Neutrophil (primary cell): ENCODE data around the gene BLVRB.

Experiments
- H3K27ac ChIP-seq: fragments of 200-600 bp; sonication (generic); 2 replicates; pipeline ENCODE4 v1.5.1; 2016; ENCODE audit warnings: mild to moderate bottlenecking, moderate library complexity
- H3K27me3 ChIP-seq: fragments of 200-600 bp; sonication (generic); 2 replicates; pipeline ENCODE4 v1.6.0; 2016; ENCODE audit warnings: mild to moderate bottlenecking
- H3K36me3 ChIP-seq: fragments of 200-600 bp; sonication (generic); 2 replicates; pipeline ENCODE4 v1.5.1; 2017
- H3K4me1 ChIP-seq, 2 experiments: fragments of 200-600 bp in 1 of 2; sonication (generic) in 1 of 2; 1 replicate in 1 of 2; 2 replicates in 1 of 2; pipeline versions ENCODE4 v1.5.1 to v1.6.1; 2013 to 2016; ENCODE audit warnings: low read depth in 1 of 2, low read length in 1 of 2, mild to moderate bottlenecking in 1 of 2, moderate library complexity in 1 of 2; ENCODE audit not compliant: control insufficient read depth in 1 of 2, insufficient read depth in 1 of 2
- H3K4me3 ChIP-seq, 2 experiments: fragments of 200-600 bp in 1 of 2; sonication (generic) in 1 of 2; 1 replicate in 1 of 2; 2 replicates in 1 of 2; pipeline ENCODE4 v1.5.1; 2013 to 2016; ENCODE audit warnings: low read depth in 1 of 2, low read length in 1 of 2, mild to moderate bottlenecking in 1 of 2, moderate library complexity in 1 of 2
- H3K9me3 ChIP-seq: fragments of 200-600 bp; sonication (generic); 2 replicates; pipeline ENCODE4 v1.5.1; 2016
- TF ChIP-seq, protein P1 (sequence below): fragments of 200-600 bp; sonication (generic); IDR thresholded peaks from 2 replicates; pipeline ENCODE4 v1.5.1; 2016; ENCODE audit warnings: antibody characterized with exemption

BLVRB gene

DNA sequence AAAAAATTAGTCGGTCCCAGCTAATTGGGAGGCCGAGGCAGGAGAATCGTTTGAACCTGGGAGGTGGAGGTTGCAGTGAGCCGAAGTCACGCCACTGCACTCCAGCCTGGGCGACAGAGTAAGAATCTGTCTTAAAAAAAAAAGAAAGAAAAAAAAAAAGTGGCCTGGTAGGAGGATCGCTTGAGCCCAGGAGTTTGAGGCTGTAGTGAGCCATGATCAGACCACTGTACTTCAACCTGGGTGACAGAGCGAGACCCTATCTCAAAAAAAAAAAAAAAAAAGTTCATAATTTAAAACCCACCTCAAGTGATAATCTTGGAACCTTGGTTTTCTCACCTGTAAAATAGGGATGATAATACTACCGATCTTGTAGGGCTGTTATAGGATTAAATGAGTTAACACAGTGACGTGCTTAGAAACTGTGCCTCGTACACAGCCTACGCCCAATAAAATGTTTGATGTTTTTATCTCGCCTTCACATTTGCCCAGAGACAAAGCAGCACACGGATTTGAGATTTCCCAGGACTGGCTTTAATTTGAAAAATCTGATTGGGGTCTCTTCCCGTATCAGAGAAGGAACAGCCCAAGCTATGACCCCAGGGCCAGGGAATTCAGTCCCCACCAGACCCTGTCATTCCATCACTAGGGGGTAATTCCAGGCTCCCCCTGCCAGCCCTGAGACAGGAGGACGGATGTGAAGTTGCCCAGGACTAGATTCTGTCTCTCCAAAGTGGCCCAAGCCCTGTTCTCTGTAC is 43.4 kb downstream of the BLVRB start:
- peaks cover 36 to 42% of the 10 kb centered on the region in 2 experiments for H3K4me1 ChIP-seq

DNA sequence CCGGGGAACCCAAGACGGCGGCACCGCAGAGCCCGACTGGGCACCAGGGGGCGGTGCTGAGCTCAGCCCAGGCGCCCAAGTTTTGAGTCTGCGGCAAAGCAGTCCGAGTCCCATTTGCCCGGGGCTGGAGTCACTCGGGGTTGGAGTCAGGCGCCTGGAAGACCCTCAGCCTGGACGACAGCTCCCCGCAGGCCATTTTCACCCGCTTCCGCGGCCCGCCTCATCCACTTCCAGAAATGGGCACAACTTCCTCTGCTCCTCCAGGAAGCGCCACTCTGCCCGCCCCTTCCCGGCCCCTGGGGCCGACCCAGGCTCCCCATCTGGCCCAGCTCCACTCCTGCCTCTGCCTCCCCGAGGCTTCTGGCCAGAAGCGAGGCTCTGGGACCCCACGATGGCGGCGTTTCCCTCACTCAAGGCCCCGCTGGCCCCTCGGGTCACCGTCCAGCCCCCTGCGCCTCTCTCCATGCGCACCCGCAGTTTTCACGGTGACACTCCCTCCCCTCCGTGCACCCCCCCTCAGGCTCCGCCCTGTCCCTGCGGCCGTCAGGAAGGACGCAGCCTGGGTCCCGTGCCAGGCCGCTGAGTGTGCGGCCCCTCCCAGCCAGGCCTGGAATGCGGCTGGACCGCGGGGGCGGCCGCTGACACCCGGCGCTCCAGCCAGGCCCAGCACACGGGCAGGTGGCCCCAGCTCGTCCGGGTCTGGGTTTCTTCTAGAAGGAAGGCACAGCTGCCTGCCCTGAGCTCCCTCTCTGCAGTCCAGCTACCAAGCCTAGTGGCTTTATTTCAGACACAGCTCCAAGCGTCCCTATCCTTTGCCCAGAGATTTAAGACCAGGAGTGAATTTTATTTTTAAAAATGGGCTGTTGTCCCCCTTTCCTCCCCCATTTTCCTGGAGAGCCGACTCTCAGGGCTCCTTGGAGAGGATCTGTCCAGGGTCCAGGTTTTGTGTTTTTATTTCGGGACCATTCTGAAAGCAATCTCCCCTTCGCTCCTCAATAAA is 44.5 kb downstream of the BLVRB start:
- no peaks in the 10 kb centered on the region for H3K27me3 ChIP-seq
- H3K36me3 ChIP-seq, result peaks cover 10% of the 10 kb centered on the region
- peak overlapping the region; percentile 92 for H3K27ac ChIP-seq
- H3K9me3 ChIP-seq, result no peaks in the 10 kb centered on the region
- TF ChIP-seq, protein P1, sequence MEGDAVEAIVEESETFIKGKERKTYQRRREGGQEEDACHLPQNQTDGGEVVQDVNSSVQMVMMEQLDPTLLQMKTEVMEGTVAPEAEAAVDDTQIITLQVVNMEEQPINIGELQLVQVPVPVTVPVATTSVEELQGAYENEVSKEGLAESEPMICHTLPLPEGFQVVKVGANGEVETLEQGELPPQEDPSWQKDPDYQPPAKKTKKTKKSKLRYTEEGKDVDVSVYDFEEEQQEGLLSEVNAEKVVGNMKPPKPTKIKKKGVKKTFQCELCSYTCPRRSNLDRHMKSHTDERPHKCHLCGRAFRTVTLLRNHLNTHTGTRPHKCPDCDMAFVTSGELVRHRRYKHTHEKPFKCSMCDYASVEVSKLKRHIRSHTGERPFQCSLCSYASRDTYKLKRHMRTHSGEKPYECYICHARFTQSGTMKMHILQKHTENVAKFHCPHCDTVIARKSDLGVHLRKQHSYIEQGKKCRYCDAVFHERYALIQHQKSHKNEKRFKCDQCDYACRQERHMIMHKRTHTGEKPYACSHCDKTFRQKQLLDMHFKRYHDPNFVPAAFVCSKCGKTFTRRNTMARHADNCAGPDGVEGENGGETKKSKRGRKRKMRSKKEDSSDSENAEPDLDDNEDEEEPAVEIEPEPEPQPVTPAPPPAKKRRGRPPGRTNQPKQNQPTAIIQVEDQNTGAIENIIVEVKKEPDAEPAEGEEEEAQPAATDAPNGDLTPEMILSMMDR, result peak; percentile 73
- peak overlapping the region; percentile 89 to 93 for H3K4me3 ChIP-seq
- H3K4me1 ChIP-seq, result peaks cover 42 to 46% of the 10 kb centered on the region in 2 experiments

More for the DNA sequence above, 43.4 kb downstream of the BLVRB start:
- Histone ChIP-seq H3K27ac (peak overlapping the region; percentile 92), H3K36me3 (peaks cover 10% of the 10 kb centered on the region), H3K4me3 (no peak overlapping the region), H3K27me3 (no peaks in the 10 kb centered on the region), H3K9me3 (no peaks in the 10 kb centered on the region)
- TF ChIP-seq, protein P1, result no peak

DNA sequence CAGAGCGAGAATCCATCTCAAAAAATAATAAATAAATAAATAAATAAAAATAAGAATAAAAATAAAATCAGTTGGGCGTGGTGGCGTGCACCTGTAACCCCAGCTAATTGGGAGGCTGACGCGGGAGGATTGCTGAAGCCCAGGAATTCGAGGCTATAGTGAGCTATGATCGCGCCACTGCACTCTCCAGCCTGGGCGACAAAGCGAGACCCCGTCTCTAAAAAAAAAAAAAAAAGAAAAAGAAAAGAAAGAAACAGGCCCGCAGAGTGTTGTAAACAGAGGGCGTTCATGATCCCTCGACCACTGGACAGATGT is 45.1 kb downstream of the BLVRB start:
- peak overlapping the region; percentile 89 to 93 for H3K4me3 ChIP-seq
- no peaks in the 10 kb centered on the region for H3K27me3 ChIP-seq
- H3K36me3 ChIP-seq, result peaks cover 10% of the 10 kb centered on the region
- no peaks in the 10 kb centered on the region for H3K9me3 ChIP-seq
- peak overlapping the region; percentile 92 for H3K27ac ChIP-seq
- H3K4me1 ChIP-seq, result peaks cover 47 to 51% of the 10 kb centered on the region in 2 experiments
- TF ChIP-seq, protein P1, result no peak

DNA sequence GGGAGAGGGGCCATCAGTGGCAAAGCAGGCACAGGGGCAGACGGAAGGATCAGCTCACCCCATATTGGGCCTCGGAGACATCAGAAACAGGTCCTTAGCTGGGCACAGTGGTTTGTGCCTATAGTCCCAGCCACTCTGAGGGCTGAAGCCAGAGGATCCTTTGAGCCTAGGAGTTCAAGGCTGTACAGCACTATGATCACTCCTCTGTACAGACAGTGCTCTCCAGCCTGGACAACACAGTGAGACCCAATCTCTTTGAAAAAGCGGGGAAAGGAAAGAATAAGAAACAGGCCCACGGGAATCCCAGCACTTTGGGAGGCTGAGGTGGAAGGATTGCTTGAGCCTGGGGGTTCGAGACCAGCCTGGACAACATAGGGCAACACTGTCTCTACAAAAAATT is 45.8 kb downstream of the BLVRB start:
- H3K27me3 ChIP-seq, result no peaks in the 10 kb centered on the region
- no peak overlapping the region for H3K4me3 ChIP-seq
- TF ChIP-seq, protein P1, result no peak
- no peak overlapping the region for H3K27ac ChIP-seq
- no peaks in the 10 kb centered on the region for H3K9me3 ChIP-seq
- H3K4me1 ChIP-seq, result peaks cover 50 to 53% of the 10 kb centered on the region in 2 experiments
- H3K36me3 ChIP-seq, result peaks cover 10% of the 10 kb centered on the region

DNA sequence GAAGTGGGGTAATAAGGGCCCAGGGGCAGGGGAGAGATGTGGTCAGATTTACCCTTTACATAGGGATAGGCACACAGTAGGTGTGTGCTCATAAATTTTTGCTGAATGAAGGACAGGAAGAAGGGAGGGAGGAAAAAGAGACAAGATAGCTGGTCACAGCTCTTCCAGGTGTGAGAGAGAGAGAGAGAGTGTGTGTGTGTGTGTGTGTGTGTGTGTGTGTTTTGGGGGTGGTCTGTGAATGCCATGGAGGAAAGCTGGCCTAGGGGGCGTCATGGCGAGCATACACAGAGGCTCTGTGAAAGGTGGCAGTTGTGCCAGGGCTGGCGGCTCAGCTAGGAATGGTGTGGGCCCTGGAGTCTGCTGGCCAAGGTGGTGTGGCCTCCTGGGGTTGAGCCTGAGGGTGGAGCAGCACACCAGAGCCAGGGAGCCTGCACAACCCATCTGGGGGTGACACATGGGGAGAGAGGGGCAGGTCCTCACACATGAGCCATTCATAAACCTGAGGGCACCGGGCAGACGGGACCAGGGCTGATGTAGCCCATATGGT is 46.4 kb downstream of the BLVRB start:
- Histone ChIP-seq H3K9me3 (no peaks in the 10 kb centered on the region), H3K27ac (no peak overlapping the region), H3K4me3 (no peak overlapping the region), H3K4me1 (peaks cover 45 to 49% of the 10 kb centered on the region in 2 experiments), H3K36me3 (peaks cover 10% of the 10 kb centered on the region), H3K27me3 (no peaks in the 10 kb centered on the region)
- TF ChIP-seq, protein P1, result no peak
